NOMO-1 treated with dmso at 0.1 percent for 144 hours (cell line): ENCODE results near the gene ATG7.

ENCODE experiments used
- DNase-seq: peaks from one replicate; lab custom pipeline; 2025; ENCODE audit not compliant: unreplicated experiment; lab: John Stamatoyannopoulos, UW

The ATG7 gene

GRCh38 chr3:11290743-11291680, 18.8 kb downstream of the ATG7 start:
- DNase-seq, result no peak

GRCh38 chr3:11291808-11292207, 19.6 kb downstream of the ATG7 start:
- DNase-seq, result no peak

DNA sequence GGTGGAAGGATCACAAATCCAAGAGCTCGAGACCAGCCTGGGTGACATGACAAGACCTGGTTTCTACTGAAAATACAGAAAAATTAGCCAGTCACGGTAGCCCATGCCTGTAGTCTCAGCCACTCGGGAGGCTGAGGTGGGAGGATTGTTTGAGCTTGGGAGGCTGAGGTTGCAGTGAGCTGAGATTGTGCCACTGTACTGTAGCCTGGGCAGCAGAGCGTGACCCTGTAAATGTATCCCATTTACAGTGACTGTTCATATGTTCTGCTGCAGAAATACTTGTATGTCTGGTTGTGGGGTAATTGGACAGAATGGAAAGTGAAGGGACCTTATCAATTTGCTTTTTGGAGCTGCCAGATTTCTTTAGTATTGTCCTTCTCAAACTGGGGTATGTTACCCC, 24.9 kb downstream of the ATG7 start:
- DNase-seq, result no peak

- no peak for DNase-seq
These were observed 28.8 kb downstream of the ATG7 start for GRCh38 chr3:11300970-11301369.

GRCh38 chr3:11302444-11302843, 30.2 kb downstream of the ATG7 start:
- no peak for DNase-seq

DNA sequence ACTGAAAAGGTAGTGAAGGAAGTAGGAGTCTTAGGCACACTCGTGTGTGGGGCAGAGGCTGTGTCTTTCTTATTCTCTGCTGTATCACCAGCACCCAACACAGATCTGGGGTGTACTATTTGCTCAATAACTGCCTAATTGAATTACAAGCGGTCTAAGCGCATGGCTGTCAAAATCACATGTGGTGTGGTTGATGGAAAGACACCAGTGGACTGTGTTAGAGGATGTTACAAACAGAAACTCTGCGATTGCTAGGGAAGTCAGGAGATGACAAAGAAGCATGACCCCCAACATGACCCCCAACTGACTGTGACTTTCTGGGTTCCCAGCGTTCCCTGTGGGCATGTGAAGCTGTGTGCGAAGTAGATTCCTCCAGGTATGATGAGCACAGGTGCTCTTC, 32.0 kb downstream of the ATG7 start:
- no peak for DNase-seq

- DNase-seq, result no peak
These were observed 33.3 kb downstream of the ATG7 start for GRCh38 chr3:11305509-11305908.

GRCh38 chr3:11306817-11307589, 34.8 kb downstream of the ATG7 start:
- DNase-seq, result no peak

DNA sequence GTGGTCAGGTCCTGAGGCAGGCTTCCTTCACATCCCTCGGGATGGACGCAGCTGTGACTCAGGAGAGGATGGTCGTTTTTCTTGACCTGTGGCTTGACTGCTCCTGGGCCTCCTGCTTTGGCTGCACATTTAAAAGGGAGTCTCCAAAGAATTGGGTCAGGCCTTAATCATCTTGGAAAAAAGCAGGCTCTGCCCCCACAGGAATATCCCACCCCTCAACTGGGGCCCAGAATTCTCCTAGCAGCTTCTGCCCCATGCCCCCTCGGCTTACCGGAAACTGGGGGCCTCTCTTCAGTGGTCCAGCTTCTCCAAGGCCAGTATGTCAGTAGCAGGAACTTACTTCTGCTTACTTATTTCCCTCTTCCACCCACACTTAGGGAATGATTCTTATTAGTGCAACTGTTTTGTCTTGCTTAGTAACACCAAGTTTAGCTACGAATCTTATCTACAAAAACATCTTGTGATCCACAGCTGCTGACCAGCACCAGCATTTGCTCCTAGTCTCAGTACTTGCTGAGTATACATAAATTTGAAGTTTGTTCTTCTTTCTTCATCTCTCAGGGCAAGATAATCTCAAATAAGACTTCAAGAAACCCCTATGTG, 35.7 kb downstream of the ATG7 start:
- DNase-seq, result no peak

DNA sequence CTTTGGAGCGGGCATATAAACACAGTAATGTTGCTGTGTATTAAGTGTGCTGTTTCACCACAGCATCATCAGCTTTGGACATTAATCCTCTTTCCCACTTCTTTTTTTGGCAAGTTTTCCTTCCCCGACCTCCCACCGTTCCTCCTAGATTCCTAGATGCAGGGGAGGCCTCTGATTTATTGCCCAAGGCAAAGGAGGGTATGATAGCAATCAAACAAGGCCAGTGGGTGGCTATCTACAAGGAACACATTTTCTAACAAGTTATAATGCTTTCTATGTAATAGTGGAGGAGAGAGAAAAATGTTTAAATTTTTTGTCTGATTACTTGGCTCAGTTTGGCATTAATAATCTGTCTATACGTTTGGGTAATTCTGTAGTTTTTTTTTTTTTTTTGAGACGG, 38.1 kb downstream of the ATG7 start:
- DNase-seq, result no peak

DNA sequence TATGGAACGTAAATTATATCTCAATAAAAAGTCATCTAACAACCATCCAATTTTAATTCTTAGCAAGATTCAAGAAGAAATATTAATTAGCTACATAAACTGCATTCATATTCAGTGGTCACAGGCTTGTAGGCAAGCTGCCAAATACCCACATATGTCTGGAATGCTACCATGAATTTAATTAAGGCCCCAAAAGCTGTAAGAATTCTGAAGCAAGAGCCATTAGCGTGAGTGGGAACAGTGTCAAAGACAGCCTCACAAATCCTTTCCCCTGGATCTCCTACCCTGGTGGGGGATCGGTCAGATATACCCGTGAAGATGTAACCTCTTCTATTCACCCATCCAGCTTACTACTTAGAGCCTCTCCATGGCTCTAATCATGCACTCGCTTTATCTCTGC, 40.0 kb downstream of the ATG7 start:
- DNase-seq, result no peak

DNA sequence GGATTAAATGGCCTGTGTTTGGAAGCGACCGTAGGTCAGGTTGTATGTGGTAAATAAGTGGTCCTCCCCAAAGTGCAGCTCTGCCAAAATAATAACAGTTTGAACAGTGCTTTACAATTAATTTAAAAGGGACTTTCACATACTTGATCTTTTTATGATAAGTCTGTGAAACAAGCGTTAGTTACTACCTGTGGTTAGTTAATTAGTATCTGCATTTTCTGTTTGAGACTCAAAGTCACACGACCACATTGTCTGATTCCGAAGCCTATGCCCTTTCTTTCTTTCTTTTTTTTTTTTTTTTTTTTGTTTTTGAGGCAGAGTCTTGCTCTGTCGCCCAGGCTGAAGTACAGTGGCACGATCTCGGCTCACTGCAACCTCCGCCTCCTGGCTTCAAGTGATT, 45.1 kb downstream of the ATG7 start:
- no peak for DNase-seq

DNA sequence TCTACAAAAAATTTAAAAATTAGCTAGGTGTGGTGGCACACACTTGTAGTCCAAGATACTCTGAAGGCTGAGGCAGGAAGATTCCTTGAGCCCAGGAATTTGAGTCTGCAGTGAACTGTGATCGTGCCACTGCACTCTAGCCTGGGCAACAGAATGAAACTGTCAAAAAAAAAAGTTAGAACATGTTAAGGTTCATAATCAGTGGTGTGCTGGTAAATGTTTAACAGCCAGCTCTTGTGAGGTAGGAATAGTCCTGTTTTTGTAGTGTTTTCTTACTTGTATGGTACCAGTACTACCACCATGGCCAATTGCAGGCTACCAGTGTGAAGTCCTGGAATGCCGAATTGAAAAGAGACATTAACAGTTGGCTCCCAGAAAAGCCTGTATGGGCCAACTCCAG, 50.7 kb downstream of the ATG7 start:
- no peak for DNase-seq

- no peak for DNase-seq
These were observed 51.6 kb downstream of the ATG7 start for GRCh38 chr3:11323813-11324212.

GRCh38 chr3:11327619-11328018, 55.4 kb downstream of the ATG7 start:
- DNase-seq, result no peak

DNA sequence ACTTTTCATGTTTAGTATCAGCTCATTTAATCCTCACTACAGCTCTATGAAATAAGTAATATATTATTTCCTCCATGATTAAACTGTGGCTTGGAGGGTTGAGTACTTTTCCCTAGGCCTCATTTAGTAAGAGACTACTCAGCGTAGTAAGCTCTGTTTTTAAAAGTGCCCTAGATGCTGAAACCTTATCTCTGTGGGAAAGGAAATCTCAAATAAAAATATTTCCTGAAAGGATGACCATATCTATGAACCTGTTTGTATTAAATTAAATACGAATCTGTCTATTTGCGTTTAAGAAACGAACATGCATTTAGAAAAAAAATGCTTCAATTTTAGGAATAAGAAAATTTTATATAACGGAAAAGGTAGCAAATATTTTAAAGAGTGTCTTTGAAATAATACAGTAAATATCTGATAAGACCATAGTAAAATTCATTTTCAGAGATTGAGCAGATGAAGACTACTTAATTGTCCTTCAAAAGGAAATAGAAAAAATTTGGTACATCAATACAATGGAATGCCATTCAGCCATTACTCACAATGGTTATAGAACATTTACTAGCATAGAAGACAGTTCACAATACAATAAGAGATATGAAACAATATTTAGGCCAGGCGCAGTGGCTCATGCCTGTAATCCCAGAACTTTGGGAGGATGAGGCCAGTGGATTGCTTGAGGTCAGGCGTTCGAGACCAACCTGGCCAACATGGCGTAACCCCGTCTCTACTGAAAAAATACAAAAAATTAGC, 56.2 kb downstream of the ATG7 start:
- no peak for DNase-seq

- DNase-seq, result no peak
These were observed 57.6 kb downstream of the ATG7 start for GRCh38 chr3:11329777-11330176.

DNA sequence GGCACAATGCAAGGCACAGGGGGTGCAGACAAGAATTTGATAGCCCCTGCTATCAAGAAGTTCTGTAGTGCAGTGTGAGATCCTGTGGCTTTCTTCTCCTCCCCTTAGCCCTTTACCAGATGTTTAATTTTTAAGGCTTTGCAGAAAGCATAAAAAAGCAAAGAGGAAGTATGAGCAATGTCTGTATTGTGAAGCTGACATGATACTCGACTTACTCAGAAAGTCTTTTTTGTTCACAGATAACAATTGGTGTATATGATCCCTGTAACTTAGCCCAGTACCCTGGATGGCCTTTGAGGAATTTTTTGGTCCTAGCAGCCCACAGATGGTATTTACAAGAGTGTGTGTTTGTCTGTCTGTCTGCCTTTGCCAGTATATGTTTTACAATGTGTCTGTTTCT, 58.9 kb downstream of the ATG7 start:
- DNase-seq, result no peak

DNA sequence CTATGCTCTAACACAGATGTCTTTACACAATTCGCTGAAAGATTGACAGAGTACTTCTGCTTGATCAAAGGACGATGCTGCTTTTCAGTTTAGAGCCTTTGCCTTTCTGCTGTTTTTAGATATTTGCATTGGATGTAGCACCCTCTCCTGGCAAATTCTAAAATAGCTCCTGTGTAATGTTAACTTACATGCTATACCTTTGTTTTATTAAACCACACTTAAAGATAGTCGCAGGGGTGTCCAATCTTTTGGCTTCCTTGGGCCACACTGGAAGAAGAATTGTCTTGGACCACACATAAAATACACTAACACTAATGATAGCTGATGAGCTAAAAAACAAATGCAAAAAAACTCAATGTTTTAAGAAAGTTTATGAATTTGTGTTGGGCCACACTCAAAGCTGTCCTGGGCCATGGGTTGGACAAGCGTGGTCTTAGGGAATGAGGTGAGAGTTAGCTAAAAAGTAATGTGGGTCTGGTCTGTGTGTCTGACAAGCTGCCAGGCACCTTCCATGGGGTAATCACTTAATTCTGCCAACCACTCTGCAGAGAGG, 62.9 kb downstream of the ATG7 start:
- DNase-seq, result no peak

- DNase-seq, result no peak
These were observed 67.3 kb downstream of the ATG7 start for GRCh38 chr3:11339541-11339940.

DNA sequence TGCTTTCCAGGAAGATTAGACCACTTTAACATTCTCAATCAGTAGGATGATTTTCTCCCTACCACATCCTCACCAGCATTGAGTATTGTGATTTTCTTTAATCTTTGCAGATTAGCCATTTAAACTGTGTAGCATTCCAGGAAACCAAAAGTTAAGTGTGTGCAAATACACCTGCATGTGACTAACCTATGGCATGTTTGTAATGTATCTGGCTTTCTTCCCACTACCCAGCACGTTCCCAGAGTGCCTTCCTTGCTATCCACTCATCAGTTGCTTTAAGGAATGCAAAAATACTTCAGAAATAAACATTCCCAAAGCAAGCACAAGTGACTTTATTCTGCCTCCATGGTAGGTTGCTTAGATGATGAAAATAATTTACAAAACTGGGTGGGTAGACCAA, 74.2 kb downstream of the ATG7 start:
- no peak for DNase-seq
